GM10266 (cell line): ENCODE results near the gene CEACAM18.

Experiments used
- DNase-seq: peaks from one replicate; pipeline ENCODE4 v3.0.0; 2012; ENCODE audit errors: extremely low spot score
- TF ChIP-seq, protein P1 (sequence below): IDR thresholded peaks from 2 replicates; pipeline ENCODE4 v1.5.1; 2012; ENCODE audit warnings: mild to moderate bottlenecking, low read depth; ENCODE audit not compliant: control insufficient read depth, insufficient read depth; ENCODE audit errors: missing control alignments

CEACAM18 gene

DNA sequence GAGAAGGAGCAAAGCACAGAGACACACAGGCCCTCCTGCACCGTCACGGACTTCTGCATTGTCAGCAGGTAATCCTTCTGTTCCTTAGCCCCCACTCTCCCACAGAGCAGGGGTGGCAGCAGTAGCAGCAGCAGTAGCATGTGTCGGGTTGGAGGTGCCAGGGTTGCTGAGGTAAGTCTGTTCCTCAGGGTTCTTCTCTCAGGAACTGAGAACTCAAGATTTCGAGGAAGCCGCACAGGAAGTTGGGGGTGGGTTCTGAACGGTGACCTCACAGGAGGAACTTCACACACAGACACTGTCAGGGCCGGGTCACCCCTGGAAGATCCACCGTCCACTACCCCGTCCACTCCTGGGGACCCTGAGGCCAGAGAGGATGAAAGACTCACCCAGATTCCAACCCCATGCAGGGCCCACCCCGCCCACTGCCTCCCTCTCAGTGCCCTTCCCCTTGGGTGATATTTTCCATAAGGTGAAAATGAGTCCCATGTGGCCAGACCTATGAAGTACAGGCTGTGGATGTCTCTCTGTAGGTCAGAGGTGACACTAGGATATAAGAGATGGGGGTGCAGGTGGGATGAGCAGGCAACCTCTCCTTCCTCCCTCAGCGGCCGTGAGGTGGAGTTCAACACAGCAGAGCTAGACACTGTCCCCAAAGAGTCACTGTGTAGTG lies 23.4 kb downstream of the CEACAM18 start, which contains the start of gene SIGLEC12:
SIGLEC12 (minus strand) TSS at position 207 of the 670 bp plus-strand sequence; CDS start at position 140, 67 bp downstream.
- DNase-seq, result no peak
- TF ChIP-seq, protein P1, sequence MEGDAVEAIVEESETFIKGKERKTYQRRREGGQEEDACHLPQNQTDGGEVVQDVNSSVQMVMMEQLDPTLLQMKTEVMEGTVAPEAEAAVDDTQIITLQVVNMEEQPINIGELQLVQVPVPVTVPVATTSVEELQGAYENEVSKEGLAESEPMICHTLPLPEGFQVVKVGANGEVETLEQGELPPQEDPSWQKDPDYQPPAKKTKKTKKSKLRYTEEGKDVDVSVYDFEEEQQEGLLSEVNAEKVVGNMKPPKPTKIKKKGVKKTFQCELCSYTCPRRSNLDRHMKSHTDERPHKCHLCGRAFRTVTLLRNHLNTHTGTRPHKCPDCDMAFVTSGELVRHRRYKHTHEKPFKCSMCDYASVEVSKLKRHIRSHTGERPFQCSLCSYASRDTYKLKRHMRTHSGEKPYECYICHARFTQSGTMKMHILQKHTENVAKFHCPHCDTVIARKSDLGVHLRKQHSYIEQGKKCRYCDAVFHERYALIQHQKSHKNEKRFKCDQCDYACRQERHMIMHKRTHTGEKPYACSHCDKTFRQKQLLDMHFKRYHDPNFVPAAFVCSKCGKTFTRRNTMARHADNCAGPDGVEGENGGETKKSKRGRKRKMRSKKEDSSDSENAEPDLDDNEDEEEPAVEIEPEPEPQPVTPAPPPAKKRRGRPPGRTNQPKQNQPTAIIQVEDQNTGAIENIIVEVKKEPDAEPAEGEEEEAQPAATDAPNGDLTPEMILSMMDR, result no peak

DNA sequence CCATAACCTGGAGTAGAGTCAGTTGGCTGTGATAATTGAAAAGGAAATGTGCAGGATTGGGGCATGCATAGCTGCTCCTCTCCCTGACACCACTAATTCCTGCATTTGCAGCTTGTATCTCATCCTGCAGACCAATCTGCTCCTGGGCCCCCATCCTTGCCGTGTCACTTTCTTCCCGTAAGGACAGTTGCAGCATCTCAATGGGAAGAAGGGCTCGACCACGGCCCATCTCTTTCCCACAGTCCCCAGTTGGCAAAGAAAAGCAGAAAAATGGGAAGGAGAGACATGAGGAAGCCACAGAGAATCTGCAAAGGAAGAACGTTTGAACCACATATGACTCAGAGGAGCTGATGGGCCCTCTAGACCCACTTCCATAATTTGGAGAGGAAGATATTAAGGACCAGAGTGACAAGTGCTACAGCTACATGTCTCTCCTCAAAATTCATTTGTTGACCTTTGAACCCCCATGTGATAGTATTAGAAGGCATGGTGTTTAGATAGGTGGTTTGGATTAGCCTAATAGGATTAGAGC lies 25.0 kb downstream of the CEACAM18 start:
- no peak for DNase-seq
- TF ChIP-seq, protein P1, result no peak

DNA sequence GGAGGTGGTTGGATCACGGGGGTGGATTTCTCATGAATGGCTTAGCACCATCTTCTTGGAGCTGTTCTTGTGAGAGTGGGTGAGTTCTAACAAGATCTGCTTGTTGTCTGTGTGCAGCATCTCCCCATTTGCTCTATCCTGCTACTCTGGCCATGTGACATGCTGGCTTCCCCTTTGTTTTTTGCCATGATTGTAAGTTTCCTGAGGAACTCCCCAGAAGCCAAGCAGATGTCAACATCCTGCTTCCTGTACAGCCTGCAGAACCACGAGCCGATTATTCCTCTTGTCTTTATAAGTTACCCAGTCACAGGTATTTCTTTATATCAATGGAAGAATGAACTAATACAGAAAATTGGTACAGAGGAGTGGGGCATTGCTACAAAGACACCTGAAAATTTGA lies 25.6 kb downstream of the CEACAM18 start:
- TF ChIP-seq, protein P1, result no peak
- DNase-seq, result no peak

DNA sequence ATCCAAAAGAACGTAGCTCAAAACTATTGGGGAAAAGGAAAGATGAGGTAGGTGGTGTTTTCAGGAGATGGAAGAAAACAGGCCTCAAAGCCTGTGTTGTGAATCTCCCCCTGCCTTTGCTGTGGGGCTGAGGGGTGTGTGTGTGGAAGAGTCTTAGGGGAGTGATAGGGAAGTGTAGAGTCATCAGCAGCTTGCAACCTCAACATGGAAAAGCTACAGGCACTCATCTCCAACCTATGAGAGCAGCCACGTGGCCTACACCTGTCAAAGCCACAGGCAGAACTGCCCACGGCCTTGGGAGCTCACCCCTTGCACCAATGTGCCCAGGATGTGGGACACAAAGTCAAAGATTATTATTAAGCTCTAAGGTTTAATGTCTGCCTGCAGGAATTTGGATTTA lies 27.6 kb downstream of the CEACAM18 start:
- no peak for DNase-seq
- TF ChIP-seq, protein P1, result no peak

DNA sequence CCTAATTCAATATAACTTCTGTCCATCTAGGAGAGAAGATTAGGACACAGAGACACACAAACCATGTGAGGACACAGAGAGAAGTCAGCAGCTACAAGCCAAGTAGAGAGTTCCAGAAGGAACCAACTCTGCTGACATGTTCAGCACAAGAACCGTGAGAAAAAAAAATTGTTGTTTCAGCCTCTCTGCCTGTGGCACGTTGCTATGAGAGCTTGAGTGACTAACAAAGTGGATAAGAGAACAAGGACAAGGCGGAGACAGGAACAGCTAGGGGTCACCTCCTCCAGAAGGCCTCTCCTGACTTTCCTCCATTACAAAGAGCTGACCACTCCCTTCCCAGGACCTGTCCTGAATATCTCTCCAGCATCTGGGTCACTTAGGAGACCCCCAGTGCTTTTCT lies 28.9 kb downstream of the CEACAM18 start:
- TF ChIP-seq, protein P1, result no peak

DNA sequence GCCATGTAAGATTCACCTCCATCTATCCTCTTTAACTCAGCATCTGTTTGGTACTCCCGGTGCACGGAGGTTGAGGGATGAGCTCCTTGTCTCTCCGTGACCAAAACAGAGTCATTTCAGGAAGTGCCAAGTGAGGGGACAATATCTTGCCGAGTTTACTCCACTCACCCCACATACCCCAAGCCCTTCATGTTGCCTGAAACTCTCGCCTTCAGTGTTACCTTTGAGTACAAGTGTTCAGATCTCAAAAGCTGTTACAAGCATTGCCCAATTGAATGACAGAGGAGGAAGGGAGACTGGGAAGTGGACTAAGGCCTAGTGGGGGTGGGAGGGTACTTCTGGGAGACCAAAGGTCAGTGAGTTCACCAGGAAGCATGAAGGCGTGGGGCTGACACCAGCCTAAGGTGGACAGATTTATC lies 29.3 kb downstream of the CEACAM18 start:
- no peak for DNase-seq
- TF ChIP-seq, protein P1, result no peak

More for the DNA sequence above, 28.9 kb downstream of the CEACAM18 start:
- DNase-seq, result no peak

DNA sequence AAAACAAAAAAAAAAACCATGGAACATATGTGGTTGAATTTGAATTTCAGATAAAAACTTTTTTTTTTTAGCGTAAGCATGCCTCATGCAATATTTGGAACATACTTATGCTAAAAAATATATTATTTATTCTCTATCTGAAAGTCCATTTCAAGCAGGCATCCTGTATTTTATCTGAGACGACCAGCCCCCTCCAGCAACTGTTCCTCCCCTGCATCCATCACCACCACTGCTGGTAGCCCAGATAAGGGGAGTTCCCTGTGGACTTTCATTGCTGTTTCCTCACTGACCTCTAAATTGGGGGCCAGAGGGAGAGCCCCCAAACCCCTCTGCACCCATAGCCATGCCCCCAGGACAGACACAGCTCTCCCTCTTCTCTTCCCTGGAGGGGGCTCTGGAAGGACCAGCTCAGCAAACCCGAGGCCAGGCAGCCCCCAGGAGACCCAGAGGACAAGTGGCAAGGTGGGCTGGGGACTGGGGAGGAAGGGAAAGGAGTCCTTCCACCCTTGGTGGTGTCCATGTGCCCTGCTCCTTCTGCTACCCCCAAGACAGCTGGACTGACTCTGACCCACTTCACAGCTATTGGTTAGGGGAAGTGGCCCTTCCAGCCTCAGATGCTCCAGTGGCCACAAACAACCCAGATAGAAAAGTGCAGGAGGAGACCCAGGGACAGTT lies 29.9 kb downstream of the CEACAM18 start:
- DNase-seq, result no peak
- TF ChIP-seq, protein P1, result no peak
